ENCODE measurements around the gene PCBD2.

The PCBD2 gene

GRCh38 chr5:135007749-135008363 is 102.9 kb downstream of the PCBD2 start:
- no peak for DNase-seq (ENCODE audit: low spot score)

DNA sequence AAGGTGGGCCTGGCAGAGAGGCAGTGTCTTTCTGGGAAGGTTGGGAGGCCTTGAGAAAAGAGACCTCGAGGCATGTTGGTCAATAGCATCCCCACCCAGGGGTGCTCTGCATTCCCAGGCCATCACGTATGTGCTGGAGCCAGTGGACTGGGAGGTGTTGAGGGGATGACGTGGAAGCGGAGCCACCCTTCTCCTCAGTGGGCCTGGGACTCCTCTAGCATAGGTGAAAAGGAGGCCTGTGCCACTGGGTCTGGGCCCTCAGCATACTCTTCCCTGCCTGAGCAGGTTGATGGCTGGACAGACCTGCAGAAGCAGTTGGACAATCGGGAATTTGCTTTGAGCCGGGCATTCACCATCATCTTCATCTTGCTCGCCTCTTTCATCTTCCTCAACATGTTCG is 103.6 kb downstream of the PCBD2 start:
- DNase-seq (ENCODE audit: low spot score) = no peak

DNA sequence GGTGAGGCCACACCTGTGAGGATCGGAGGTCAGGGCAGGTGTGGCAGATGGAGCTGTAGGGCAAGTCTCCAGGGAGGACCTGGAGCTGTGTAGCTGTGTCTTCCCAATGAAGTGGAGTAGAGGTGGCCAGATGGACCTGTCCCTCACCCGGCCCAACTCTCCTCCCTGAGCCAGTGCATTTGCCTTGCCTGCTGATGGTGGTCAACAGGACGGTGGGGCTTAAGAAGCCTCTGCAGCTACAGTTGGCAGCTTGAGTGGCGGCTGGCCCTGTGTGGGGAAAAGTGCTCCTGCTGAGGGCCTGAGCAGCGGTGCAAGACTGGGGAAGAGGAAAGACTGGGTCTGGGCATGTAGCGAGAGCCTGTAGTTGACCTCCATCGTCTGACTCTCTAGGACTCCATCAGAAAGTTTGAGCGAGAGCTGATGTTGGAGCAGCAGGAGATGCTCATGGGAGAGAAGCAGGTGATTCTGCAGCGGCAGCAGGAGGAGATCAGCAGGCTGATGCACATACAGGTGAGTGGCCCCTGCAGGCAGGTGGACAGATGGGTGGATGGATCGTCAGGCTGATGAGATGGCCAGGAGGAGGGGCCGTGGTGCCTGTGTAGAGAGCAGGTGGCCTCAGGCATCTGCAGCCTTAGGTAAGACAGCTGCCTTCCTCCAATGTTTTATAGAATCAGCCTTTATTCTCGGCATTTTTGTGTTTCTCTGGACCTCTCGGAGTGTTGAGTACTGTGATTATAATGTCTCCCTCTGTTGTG is 104.2 kb downstream of the PCBD2 start:
- DNase-seq (ENCODE audit: low spot score) = no peak

GRCh38 chr5:135009736-135010501 is 105.0 kb downstream of the PCBD2 start:
- no peak for DNase-seq (ENCODE audit: low spot score)

DNA sequence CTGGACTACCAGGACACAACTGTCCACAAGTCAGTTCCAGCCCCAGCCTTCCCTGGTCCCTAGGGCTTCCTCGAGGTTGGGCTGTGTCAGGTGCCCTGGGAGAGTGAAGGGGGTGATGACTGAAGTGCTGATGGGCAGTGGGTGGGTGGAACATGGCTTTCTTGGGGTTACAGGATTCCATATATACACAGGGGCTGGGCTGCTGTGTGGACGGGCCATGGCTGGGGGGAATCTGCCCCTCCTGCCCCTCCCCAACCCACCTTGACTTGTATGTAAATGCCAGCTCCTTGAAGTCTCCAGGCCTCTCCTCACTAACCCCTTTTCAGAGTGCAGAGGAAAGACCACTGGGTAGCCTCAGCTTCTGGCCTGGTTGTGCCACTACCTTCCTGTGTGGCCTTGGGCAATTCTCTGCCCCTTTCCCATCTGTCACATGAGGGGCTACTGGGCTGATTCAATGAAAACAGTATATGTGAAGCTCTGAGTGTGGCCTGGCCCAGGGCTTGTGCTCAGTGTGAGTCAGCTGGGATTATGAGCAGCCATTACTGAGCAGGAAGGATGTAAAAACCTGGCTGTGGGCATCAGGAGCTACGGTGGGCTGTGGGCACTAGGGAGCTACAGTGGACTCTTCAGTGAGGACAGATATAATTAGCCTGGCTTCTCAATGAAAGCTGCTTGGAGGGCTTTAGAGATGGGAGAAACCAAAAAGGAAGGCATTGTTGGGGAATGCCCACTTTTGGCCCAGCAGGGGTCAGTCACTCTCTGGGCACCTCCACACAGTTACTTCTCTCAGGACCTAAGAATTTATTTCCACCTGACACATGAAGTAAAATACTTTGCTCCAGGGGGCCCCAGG is 105.8 kb downstream of the PCBD2 start:
- DNase-seq (ENCODE audit: low spot score) = no peak

GRCh38 chr5:135011355-135012032 is 106.6 kb downstream of the PCBD2 start:
- DNase-seq (ENCODE audit: low spot score) = no peak

DNA sequence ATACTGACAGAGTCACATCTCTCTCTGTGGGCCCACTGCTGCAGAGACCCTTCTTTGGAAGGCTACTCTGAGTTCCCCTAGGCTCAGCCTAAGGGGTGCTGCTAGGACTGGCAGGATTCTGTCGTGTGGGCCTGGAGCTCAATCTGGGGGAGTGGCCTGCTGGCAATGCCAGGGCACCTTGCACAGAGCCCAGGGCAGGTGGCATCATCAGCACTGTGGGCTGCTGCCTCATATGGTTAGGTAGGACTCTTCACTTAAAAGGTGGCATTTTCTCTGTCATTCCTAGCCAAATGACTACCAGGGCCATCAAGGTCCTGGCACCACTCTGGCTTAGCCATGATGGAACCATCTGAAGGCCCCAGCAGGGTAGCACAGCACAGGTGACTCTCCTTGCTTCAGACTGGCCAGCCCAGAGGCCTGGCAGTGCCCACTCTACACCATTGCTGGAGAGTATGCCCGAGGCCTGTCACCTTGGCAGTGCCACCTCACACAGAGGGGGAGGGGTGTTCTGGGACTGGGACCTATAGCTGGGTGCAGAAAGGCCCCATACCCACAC is 107.2 kb downstream of the PCBD2 start:
- no peak for DNase-seq (ENCODE audit: low spot score)

Data from hematopoietic multipotent progenitor cell treated with erythropoietin and hydrocortisone succinate and interleukin-3 and kit ligand, for 15 days (in vitro differentiated cells).